ENCODE results near the gene COMTD1. TPM values are rescaled to one million over a fixed set of nuclear protein-coding genes. Genes with fewer than 3 reads are reported as not detected.

Gene COMTD1
- total RNA-seq, 1 donor from 2014 or later: 17.1 TPM

GRCh38 chr10:75263806-75264205 lies 28.0 kb upstream of the COMTD1 start:
- H3K36me3 Mint-ChIP-seq (ENCODE audit: low read depth, unreplicated experiment): no peaks in the 10 kb centered on the region
- Histone ChIP-seq H3K27ac (ENCODE audit: low read depth, low read length) (no peak overlapping the region), H4K20me1 (ENCODE audit: insufficient read depth, low read length) (no peaks in the 10 kb centered on the region), H3K9ac (ENCODE audit: low read length) (no peak overlapping the region), H3K4me1 (ENCODE audit: insufficient read depth, low read length) (no peaks in the 10 kb centered on the region), H3K27me3 (ENCODE audit: insufficient read depth, low read length) (no peaks in the 10 kb centered on the region), H2AFZ (ENCODE audit: low read depth, low read length) (no peak overlapping the region), H3K36me3 (ENCODE audit: insufficient read depth, low read length) (no peaks in the 10 kb centered on the region), H3K4me3 (ENCODE audit: insufficient read depth, low read depth, low read length) (no peak overlapping the region), H3K4me2 (ENCODE audit: low read length) (no peak overlapping the region), H3K9me3 (ENCODE audit: insufficient read depth, low read depth, low read length) (peaks cover 5% of the 10 kb centered on the region), H3K79me2 (ENCODE audit: insufficient read depth, low read length) (no peaks in the 10 kb centered on the region)
- FAIRE-seq: no peak
- DNase-seq (ENCODE audit: low read depth): no peak
- H3K4me3 Mint-ChIP-seq (ENCODE audit: unreplicated experiment): no peak overlapping the region
- TF ChIP-seq CTCF (IDR thresholded peaks at IDR 0.05; ENCODE audit: insufficient read depth, low read depth, low read length) (no peak), EZH2 (IDR thresholded peaks at IDR 0.05; ENCODE audit: insufficient read depth, low read length) (no peak)
- no peaks in the 10 kb centered on the region for H3K4me1 Mint-ChIP-seq (ENCODE audit: low read depth, unreplicated experiment)
- H3K9me3 Mint-ChIP-seq (ENCODE audit: unreplicated experiment): peaks cover 8% of the 10 kb centered on the region
- H3K27ac Mint-ChIP-seq (ENCODE audit: unreplicated experiment): no peak overlapping the region
- H3K27me3 Mint-ChIP-seq (ENCODE audit: low read depth, unreplicated experiment): peaks cover 4% of the 10 kb centered on the region

DNA sequence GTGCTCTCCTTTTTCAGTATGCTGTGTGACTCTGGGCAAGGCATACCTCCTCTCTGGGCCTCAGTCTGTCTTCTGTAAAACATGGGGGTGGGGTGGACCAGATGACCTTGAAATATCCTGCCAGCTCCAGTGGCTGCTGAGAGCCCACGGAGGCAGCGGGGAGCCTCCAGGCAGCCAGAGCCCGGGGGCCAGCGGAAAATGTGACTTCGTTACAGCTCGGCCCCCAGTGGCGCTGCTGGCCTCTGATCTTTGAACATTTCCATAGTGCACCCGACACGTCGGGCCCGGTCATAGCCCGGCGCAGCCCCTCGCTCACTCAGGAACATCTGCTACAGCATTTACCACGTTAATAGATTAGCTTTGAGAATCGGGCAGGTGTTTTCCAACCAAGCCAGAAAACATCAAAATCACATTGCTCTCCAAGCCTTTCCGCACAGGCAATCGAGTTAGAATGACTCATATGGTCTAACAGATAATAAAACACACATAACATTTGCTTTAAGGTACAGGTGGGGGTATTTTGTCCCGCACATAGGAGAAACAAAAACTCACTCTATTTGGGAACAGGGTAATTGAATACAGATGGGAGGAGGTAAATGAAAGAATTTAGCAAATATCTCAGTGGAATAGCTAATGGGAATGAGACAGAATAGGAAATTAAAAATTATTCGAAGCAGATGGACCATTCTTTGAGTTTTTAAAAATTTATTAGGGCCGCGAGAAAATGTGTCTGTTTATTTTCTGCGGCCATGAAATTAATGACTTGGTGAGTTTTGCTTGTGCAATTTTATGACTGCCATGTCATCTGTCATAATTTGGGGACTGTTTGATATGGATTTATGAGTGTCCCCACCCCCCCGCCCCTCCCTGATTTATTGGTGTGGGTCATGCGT lies 26.3 kb upstream of the COMTD1 start:
- Histone ChIP-seq H3K4me3 (ENCODE audit: insufficient read depth, low read depth, low read length) (no peak overlapping the region), H3K36me3 (ENCODE audit: insufficient read depth, low read length) (no peaks in the 10 kb centered on the region), H3K4me2 (ENCODE audit: low read length) (no peak overlapping the region), H3K79me2 (ENCODE audit: insufficient read depth, low read length) (no peaks in the 10 kb centered on the region), H3K4me1 (ENCODE audit: insufficient read depth, low read length) (no peaks in the 10 kb centered on the region), H2AFZ (ENCODE audit: low read depth, low read length) (no peak overlapping the region), H3K9me3 (ENCODE audit: insufficient read depth, low read depth, low read length) (peaks cover 5% of the 10 kb centered on the region), H3K9ac (ENCODE audit: low read length) (no peak overlapping the region), H4K20me1 (ENCODE audit: insufficient read depth, low read length) (no peaks in the 10 kb centered on the region), H3K27ac (ENCODE audit: low read depth, low read length) (no peak overlapping the region), H3K27me3 (ENCODE audit: insufficient read depth, low read length) (no peaks in the 10 kb centered on the region)
- no peak overlapping the region for H3K4me3 Mint-ChIP-seq (ENCODE audit: unreplicated experiment)
- H3K27me3 Mint-ChIP-seq (ENCODE audit: low read depth, unreplicated experiment): peaks cover 4% of the 10 kb centered on the region
- FAIRE-seq (no peak), DNase-seq (ENCODE audit: low read depth) (no peak)
- no peaks in the 10 kb centered on the region for H3K4me1 Mint-ChIP-seq (ENCODE audit: low read depth, unreplicated experiment)
- TF ChIP-seq CTCF (IDR thresholded peaks at IDR 0.05; ENCODE audit: insufficient read depth, low read depth, low read length) (no peak), EZH2 (IDR thresholded peaks at IDR 0.05; ENCODE audit: insufficient read depth, low read length) (no peak)
- H3K36me3 Mint-ChIP-seq (ENCODE audit: low read depth, unreplicated experiment): no peaks in the 10 kb centered on the region
- H3K9me3 Mint-ChIP-seq (ENCODE audit: unreplicated experiment): peaks cover 10% of the 10 kb centered on the region
- no peak overlapping the region for H3K27ac Mint-ChIP-seq (ENCODE audit: unreplicated experiment)

- no peak overlapping the region for H3K4me3 Mint-ChIP-seq (ENCODE audit: unreplicated experiment)
- Histone ChIP-seq H4K20me1 (ENCODE audit: insufficient read depth, low read length) (no peaks in the 10 kb centered on the region), H3K4me2 (ENCODE audit: low read length) (no peak overlapping the region), H3K9me3 (ENCODE audit: insufficient read depth, low read depth, low read length) (peaks cover 5% of the 10 kb centered on the region), H3K79me2 (ENCODE audit: insufficient read depth, low read length) (no peaks in the 10 kb centered on the region), H3K27ac (ENCODE audit: low read depth, low read length) (no peak overlapping the region), H3K27me3 (ENCODE audit: insufficient read depth, low read length) (no peaks in the 10 kb centered on the region), H3K9ac (ENCODE audit: low read length) (no peak overlapping the region), H3K4me3 (ENCODE audit: insufficient read depth, low read depth, low read length) (no peak overlapping the region), H3K36me3 (ENCODE audit: insufficient read depth, low read length) (no peaks in the 10 kb centered on the region), H3K4me1 (ENCODE audit: insufficient read depth, low read length) (no peaks in the 10 kb centered on the region), H2AFZ (ENCODE audit: low read depth, low read length) (no peak overlapping the region)
- H3K36me3 Mint-ChIP-seq (ENCODE audit: low read depth, unreplicated experiment): no peaks in the 10 kb centered on the region
- peaks cover 4% of the 10 kb centered on the region for H3K27me3 Mint-ChIP-seq (ENCODE audit: low read depth, unreplicated experiment)
- H3K9me3 Mint-ChIP-seq (ENCODE audit: unreplicated experiment): peaks cover 10% of the 10 kb centered on the region
- H3K27ac Mint-ChIP-seq (ENCODE audit: unreplicated experiment): no peak overlapping the region
- TF ChIP-seq CTCF (IDR thresholded peaks at IDR 0.05; ENCODE audit: insufficient read depth, low read depth, low read length) (no peak), EZH2 (IDR thresholded peaks at IDR 0.05; ENCODE audit: insufficient read depth, low read length) (no peak)
- FAIRE-seq (no peak), DNase-seq (ENCODE audit: low read depth) (no peak)
- H3K4me1 Mint-ChIP-seq (ENCODE audit: low read depth, unreplicated experiment): no peaks in the 10 kb centered on the region
Observed at GRCh38 chr10:75260990-75261389, 25.2 kb upstream of the COMTD1 start.
